ENCODE measurements around the gene CD164L2. TPM values are rescaled to one million over a fixed set of nuclear protein-coding genes. Genes with fewer than 3 reads are reported as not detected.
"Not testable (repeated sequence)": the region's sequence is repeated elsewhere in the genome, so short reads cannot be mapped to it uniquely, and the experiment has no call there.

The CD164L2 gene
- total RNA-seq, result not detected in 2 replicates

DNA sequence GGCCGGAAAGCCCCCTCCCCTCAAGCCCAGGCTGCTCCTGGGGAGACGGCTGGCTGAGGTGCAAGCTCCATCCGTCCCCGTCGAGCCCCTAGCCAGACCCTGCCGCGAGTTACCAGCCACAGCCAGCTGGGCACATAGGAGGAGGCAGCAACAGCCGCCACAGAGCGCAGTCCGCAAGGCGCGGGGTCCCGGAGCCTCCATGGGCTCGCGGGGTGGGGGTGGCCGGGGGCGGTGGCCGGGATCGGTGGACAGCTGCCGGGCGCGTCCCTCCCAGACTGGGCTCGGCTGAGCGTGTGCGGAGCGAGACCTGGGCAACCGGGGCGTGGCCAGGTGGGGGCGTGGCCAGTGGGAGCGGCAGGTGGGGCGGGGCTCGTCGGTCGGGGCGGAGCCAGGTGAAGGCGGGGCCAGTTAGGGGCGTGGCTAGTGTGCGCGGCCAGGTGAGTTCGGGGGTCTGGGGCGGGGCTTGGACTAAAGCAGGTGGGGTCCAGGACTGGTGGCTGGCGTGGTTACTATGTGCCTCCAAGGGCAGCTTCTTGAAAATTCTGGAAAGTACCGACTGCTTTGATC is at the start of gene CD164L2:
Gene CD164L2, minus strand, starts transcription at position 295 of the 567 bp plus-strand sequence. Its CDS starts 94 bp downstream, at position 201.
- no peak for DNase-seq

- not testable (repeated sequence) for DNase-seq
Measured at GRCh38 chr1:27432725-27433124, 49.6 kb upstream of the CD164L2 start.

DNA sequence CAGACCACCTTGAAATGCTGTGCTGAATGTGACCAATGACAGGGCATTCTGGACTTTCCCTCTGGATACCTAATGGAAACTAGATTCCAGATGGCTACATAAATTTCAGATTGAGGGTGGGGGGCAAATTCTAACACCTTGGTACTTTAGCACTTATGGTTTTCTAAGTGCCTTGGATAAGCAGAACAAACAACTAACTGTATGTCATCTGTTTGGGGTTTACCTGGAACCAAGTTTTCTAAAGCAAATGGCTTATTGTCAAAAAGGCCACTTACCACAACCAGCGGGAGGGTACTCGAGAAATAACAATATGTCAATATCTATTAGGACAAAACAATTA is 48.4 kb upstream of the CD164L2 start:
- no peak for DNase-seq

- DNase-seq, result peak; percentile 73
Measured at GRCh38 chr1:27430903-27431600, 47.9 kb upstream of the CD164L2 start.

- no peak for DNase-seq
Measured at GRCh38 chr1:27429029-27429425, 45.9 kb upstream of the CD164L2 start.

- peak; percentile 75 for DNase-seq
Measured at GRCh38 chr1:27428316-27429028, 45.3 kb upstream of the CD164L2 start.

- DNase-seq, result peak; percentile 12
Measured at GRCh38 chr1:27427816-27428315, 44.7 kb upstream of the CD164L2 start.

DNA sequence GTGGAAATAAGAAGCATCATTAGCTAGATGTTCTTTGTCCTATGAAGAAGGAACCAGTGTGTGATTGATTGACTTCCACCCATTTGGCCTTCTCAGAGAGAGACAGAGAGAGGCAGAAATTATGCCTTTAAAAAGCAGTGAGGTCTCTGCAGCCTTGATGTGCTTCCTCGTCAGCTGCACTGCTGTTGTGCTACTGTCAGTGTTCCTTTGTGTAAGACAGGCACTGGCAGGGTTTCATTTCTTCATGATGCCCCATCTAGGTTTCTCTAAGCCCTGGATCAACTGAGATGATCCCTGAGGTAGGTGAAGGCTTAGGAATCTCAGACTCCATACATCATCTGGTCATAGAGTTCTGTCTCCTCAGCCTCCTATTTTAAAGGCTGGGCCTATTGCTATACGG is 44.2 kb upstream of the CD164L2 start:
- DNase-seq, result peak; percentile 18

GRCh38 chr1:27423709-27424108 is 40.6 kb upstream of the CD164L2 start:
- DNase-seq, result no peak

- DNase-seq, result peak; percentile 76
Measured at GRCh38 chr1:27418326-27419185, 35.4 kb upstream of the CD164L2 start.

- no peak for DNase-seq
Measured at GRCh38 chr1:27417713-27418112, 34.6 kb upstream of the CD164L2 start.

DNA sequence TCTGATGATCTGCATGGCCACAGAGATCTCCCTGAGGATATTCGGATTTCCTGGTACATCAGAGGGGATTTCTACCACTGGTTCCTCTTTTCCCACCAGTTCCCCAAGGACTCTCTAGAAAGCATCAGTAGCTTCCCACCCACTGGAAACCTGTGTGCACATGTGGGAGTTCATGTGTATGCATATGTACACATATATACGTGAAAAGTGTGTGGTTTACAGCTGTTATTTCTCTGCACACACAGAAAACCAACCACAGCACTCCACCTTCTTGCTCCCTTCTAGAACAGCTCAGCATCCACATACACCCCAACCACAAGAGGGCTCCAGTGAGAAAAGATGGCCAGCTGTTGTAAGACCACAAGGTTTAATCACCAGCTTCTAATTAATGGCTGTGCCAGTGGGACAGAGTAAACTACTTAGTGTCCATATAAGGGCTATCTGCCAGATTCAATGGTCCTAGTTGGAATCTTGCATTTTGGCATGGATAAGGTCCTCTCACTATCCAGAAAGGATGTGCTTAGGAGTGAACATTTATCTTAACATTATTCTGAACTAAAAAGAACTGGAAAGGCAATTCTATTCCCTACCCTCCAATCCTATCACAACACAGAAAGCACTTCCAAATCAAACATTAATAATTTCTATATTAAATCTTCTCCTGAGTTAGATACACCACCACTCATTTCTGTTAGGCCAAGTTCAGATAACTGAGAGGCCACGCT is 33.4 kb upstream of the CD164L2 start:
- DNase-seq, result peak; percentile 90

GRCh38 chr1:27414091-27414490 is 31.0 kb upstream of the CD164L2 start:
- DNase-seq, result no peak

DNA sequence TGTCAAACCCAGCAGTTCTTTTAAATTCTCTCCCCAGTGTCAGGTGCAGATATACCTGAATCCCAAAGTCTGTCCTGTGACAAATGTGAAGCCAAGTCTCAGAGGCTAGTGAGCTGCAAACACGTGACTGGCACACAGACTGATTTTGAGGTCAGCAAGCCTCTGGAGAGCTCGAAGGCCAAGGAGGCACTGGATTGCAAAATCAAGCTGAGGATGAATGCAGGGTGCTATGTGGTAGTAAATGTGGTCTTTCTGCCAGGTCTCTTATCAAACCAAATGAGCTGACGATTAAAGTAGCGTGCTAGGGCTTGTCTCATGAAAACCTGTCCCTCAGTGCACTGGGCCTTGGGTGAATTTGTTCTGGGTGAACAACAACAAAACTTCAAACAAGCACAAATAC is 29.9 kb upstream of the CD164L2 start:
- DNase-seq, result no peak

- DNase-seq, result no peak
Measured at GRCh38 chr1:27412502-27412901, 29.4 kb upstream of the CD164L2 start.

GRCh38 chr1:27410709-27411108 is 27.6 kb upstream of the CD164L2 start:
- no peak for DNase-seq

GRCh38 chr1:27409669-27410068 is 26.5 kb upstream of the CD164L2 start:
- no peak for DNase-seq

GRCh38 chr1:27408151-27408550 is 25.0 kb upstream of the CD164L2 start:
- DNase-seq, result no peak

GRCh38 chr1:27406791-27407190 is 23.7 kb upstream of the CD164L2 start:
- DNase-seq, result not testable (repeated sequence)

GRCh38 chr1:27406362-27406680 is 23.2 kb upstream of the CD164L2 start:
- no peak for DNase-seq

- not testable (repeated sequence) for DNase-seq
Measured at GRCh38 chr1:27405598-27406361, 22.6 kb upstream of the CD164L2 start.

Measured in dermis blood vessel endothelial cell (primary cell).